HepG2 (cell line): ENCODE results near the gene MPI. TPM values are rescaled to one million over a fixed set of nuclear protein-coding genes. Genes with fewer than 3 reads are reported as not detected.

Experiments used
- ATF7-NPFF ChIP-seq: sonication (generic); formaldehyde crosslinking; IDR thresholded peaks from 2 replicates; pipeline ENCODE4 v1.8.1; 2023; ENCODE audit warnings: mild to moderate bottlenecking, low read depth, missing genetic modification reagents, moderate library complexity
- BRCA1 ChIP-seq: sonication (generic); formaldehyde crosslinking; IDR thresholded peaks from 2 replicates; pipeline ENCODE4 v1.4.0; 2020; ENCODE audit warnings: missing genetic modification reagents
- NKX3-1 ChIP-seq: sonication (generic); formaldehyde crosslinking; IDR thresholded peaks from 2 replicates; pipeline ENCODE4 v1.5.0; 2020; ENCODE audit warnings: missing genetic modification reagents
- ZNF446 ChIP-seq: sonication (generic); formaldehyde crosslinking; IDR thresholded peaks from 2 replicates; pipeline ENCODE4 v1.5.0; 2020; ENCODE audit warnings: mild to moderate bottlenecking, missing genetic modification reagents
- ZSCAN25 ChIP-seq: sonication (generic); formaldehyde crosslinking; IDR thresholded peaks from 2 replicates; pipeline ENCODE4 v1.8.0; 2022; ENCODE audit warnings: mild to moderate bottlenecking, missing genetic modification reagents
- polyA plus RNA-seq, 8 experiments: library from polyadenylated mRNA; depleted of rRNA in 3 of 8; stranded (reverse) in 7 of 8; unstranded in 1 of 8; fragments of >200 nt; fragmentation: Illumina TruSeq in 4 of 8; extraction: Trizol in 4 of 8; gene quantifications; 2 replicates each; pipeline versions ENCODE4 v1.2.1 to v1.2.3, GENCODE V29; 2011 to 2016; ENCODE audit warnings: low read depth in 4 of 8, missing spikeins in 1 of 8, mixed read lengths in 1 of 8; ENCODE audit not compliant: insufficient read depth in 1 of 8
- total RNA-seq, 5 experiments: library from RNA; depleted of rRNA; stranded (reverse); fragments of >200 nt; fragmentation: Illumina TruSeq; extraction: Trizol; gene quantifications; 2 replicates each; pipeline ENCODE4 v1.2.3, GENCODE V29; 2016; ENCODE audit warnings: low read depth in 1 of 5
- TF ChIP-seq, protein P1 (sequence below): IDR thresholded peaks from 2 replicates; pipeline ENCODE4 v1.4.0; 2020; ENCODE audit warnings: mild to moderate bottlenecking, missing genetic modification reagents
- TF ChIP-seq, protein P2 (sequence below): sonication (generic); formaldehyde crosslinking; IDR thresholded peaks from 2 replicates; pipeline ENCODE4 v1.4.0; 2020; ENCODE audit warnings: missing genetic modification reagents, borderline replicate concordance
- TF ChIP-seq, protein P3 (sequence below): sonication (generic); formaldehyde crosslinking; IDR thresholded peaks from 2 replicates; pipeline ENCODE4 v1.8.0; 2022; ENCODE audit warnings: missing genetic modification reagents, low read depth, mild to moderate bottlenecking, borderline replicate concordance
- TF ChIP-seq, protein P4 (sequence below): sonication (generic); formaldehyde crosslinking; IDR thresholded peaks from 2 replicates; pipeline ENCODE4 v1.4.0; 2020; ENCODE audit warnings: missing genetic modification reagents, mild to moderate bottlenecking, borderline replicate concordance
- TF ChIP-seq, protein P5 (sequence below): sonication (generic); formaldehyde crosslinking; IDR thresholded peaks from 2 replicates; pipeline ENCODE4 v1.4.0; 2020; ENCODE audit warnings: missing genetic modification reagents
- TF ChIP-seq, protein P6 (sequence below): sonication (generic); formaldehyde crosslinking; IDR thresholded peaks from 2 replicates; pipeline ENCODE4 v1.9.0; 2022; ENCODE audit warnings: low read depth, missing genetic modification reagents

MPI gene
- total and polyA plus RNA-seq, 2 of the 13 experiments (the other 11 are each of a cell fraction or from before 2014, with no cell fraction given): 36.9 to 63.5 TPM

DNA sequence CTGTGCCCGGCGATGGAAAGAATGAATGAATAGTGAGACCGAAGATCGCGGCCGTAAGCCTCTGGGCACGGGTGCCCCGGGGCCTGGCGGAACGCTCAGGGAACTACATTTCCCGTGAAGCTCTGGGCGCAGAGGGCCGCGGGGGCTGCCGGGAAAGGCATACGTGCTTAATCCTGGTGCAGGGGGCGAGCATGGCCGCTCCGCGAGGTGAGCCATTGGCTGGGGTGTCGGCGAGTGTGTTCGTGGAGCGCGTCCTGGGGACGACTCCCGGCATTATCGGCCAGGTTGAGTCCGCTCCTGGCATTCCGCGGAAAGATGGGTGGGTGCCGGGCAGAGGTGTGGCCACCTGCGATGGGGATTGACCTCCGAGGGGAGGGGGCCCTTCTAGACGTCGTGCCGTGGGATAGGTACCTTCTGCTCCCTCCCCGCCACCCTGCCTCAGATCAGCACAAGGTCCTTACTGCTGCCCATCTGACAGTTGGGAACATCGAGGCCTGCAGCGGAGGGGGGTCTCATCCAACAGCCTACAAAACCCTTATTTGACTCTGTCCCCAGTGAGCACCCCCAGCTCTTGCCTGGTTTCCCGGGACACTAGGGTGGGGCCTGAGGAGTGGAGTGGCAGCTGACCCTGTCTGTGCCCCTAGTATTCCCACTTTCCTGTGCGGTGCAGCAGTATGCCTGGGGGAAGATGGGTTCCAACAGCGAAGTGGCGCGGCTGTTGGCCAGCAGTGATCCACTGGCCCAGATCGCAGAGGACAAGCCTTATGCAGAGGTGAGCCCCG is at the start of gene MPI (continued):
- TF ChIP-seq, protein P1, sequence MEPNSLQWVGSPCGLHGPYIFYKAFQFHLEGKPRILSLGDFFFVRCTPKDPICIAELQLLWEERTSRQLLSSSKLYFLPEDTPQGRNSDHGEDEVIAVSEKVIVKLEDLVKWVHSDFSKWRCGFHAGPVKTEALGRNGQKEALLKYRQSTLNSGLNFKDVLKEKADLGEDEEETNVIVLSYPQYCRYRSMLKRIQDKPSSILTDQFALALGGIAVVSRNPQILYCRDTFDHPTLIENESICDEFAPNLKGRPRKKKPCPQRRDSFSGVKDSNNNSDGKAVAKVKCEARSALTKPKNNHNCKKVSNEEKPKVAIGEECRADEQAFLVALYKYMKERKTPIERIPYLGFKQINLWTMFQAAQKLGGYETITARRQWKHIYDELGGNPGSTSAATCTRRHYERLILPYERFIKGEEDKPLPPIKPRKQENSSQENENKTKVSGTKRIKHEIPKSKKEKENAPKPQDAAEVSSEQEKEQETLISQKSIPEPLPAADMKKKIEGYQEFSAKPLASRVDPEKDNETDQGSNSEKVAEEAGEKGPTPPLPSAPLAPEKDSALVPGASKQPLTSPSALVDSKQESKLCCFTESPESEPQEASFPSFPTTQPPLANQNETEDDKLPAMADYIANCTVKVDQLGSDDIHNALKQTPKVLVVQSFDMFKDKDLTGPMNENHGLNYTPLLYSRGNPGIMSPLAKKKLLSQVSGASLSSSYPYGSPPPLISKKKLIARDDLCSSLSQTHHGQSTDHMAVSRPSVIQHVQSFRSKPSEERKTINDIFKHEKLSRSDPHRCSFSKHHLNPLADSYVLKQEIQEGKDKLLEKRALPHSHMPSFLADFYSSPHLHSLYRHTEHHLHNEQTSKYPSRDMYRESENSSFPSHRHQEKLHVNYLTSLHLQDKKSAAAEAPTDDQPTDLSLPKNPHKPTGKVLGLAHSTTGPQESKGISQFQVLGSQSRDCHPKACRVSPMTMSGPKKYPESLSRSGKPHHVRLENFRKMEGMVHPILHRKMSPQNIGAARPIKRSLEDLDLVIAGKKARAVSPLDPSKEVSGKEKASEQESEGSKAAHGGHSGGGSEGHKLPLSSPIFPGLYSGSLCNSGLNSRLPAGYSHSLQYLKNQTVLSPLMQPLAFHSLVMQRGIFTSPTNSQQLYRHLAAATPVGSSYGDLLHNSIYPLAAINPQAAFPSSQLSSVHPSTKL (CRISPR knock-in tag): no peak; the same call in 1 of the 2 replicates
- TF ChIP-seq, protein P2, sequence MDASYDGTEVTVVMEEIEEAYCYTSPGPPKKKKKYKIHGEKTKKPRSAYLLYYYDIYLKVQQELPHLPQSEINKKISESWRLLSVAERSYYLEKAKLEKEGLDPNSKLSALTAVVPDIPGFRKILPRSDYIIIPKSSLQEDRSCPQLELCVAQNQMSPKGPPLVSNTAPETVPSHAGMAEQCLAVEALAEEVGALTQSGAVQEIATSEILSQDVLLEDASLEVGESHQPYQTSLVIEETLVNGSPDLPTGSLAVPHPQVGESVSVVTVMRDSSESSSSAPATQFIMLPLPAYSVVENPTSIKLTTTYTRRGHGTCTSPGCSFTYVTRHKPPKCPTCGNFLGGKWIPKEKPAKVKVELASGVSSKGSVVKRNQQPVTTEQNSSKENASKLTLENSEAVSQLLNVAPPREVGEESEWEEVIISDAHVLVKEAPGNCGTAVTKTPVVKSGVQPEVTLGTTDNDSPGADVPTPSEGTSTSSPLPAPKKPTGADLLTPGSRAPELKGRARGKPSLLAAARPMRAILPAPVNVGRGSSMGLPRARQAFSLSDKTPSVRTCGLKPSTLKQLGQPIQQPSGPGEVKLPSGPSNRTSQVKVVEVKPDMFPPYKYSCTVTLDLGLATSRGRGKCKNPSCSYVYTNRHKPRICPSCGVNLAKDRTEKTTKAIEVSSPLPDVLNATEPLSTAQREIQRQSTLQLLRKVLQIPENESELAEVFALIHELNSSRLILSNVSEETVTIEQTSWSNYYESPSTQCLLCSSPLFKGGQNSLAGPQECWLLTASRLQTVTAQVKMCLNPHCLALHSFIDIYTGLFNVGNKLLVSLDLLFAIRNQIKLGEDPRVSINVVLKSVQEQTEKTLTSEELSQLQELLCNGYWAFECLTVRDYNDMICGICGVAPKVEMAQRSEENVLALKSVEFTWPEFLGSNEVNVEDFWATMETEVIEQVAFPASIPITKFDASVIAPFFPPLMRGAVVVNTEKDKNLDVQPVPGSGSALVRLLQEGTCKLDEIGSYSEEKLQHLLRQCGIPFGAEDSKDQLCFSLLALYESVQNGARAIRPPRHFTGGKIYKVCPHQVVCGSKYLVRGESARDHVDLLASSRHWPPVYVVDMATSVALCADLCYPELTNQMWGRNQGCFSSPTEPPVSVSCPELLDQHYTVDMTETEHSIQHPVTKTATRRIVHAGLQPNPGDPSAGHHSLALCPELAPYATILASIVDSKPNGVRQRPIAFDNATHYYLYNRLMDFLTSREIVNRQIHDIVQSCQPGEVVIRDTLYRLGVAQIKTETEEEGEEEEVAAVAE: peak; percentile 28; the same call in 1 of the 2 replicates
- TF ChIP-seq ZNF446 (CRISPR knock-in tag) (no peak), ATF7-NPFF (no peak), BRCA1 (CRISPR knock-in tag) (peak; percentile 70; the same call in 1 of the 2 replicates), ZSCAN25 (CRISPR knock-in tag) (no peak; the same call in 1 of the 2 replicates), NKX3-1 (CRISPR knock-in tag) (peak; percentile 73; the same call in 1 of the 2 replicates)
- TF ChIP-seq, protein P3, sequence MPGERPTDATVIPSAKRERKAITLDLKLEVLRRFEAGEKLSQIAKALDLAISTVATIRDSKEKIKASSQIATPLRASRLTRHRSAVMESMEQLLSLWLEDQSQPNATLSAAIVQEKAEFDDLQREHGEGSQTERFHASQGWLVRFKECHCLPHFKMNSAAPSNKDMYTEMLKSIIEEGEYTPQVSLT (CRISPR knock-in tag): no peak
- TF ChIP-seq, protein P4, sequence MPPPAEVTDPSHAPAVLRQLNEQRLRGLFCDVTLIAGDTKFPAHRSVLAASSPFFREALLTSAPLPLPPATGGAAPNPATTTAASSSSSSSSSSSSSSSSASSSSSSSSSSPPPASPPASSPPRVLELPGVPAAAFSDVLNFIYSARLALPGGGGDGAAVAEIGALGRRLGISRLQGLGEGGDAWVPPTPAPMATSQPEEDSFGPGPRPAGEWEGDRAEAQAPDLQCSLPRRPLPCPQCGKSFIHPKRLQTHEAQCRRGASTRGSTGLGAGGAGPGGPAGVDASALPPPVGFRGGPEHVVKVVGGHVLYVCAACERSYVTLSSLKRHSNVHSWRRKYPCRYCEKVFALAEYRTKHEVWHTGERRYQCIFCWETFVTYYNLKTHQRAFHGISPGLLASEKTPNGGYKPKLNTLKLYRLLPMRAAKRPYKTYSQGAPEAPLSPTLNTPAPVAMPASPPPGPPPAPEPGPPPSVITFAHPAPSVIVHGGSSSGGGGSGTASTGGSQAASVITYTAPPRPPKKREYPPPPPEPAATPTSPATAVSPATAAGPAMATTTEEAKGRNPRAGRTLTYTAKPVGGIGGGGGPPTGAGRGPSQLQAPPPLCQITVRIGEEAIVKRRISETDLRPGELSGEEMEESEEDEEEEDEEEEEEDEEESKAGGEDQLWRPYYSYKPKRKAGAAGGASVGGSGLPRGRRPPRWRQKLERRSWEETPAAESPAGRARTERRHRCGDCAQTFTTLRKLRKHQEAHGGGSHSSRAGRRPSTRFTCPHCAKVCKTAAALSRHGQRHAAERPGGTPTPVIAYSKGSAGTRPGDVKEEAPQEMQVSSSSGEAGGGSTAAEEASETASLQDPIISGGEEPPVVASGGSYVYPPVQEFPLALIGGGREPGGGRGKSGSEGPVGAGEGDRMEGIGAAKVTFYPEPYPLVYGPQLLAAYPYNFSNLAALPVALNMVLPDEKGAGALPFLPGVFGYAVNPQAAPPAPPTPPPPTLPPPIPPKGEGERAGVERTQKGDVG (CRISPR knock-in tag): no peak
- TF ChIP-seq, protein P5, sequence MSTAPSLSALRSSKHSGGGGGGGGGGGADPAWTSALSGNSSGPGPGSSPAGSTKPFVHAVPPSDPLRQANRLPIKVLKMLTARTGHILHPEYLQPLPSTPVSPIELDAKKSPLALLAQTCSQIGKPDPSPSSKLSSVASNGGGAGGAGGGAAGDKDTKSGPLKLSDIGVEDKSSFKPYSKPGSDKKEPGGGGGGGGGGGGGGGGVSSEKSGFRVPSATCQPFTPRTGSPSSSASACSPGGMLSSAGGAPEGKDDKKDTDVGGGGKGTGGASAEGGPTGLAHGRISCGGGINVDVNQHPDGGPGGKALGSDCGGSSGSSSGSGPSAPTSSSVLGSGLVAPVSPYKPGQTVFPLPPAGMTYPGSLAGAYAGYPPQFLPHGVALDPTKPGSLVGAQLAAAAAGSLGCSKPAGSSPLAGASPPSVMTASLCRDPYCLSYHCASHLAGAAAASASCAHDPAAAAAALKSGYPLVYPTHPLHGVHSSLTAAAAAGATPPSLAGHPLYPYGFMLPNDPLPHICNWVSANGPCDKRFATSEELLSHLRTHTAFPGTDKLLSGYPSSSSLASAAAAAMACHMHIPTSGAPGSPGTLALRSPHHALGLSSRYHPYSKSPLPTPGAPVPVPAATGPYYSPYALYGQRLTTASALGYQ (CRISPR knock-in tag): no peak
- TF ChIP-seq, protein P6, sequence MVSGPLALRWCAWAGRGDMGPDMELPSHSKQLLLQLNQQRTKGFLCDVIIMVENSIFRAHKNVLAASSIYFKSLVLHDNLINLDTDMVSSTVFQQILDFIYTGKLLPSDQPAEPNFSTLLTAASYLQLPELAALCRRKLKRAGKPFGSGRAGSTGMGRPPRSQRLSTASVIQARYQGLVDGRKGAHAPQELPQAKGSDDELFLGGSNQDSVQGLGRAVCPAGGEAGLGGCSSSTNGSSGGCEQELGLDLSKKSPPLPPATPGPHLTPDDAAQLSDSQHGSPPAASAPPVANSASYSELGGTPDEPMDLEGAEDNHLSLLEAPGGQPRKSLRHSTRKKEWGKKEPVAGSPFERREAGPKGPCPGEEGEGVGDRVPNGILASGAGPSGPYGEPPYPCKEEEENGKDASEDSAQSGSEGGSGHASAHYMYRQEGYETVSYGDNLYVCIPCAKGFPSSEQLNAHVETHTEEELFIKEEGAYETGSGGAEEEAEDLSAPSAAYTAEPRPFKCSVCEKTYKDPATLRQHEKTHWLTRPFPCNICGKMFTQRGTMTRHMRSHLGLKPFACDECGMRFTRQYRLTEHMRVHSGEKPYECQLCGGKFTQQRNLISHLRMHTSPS (CRISPR knock-in tag): peak; percentile 42; the same call in 1 of the 2 replicates
